ENCODE data around the gene PTGFR.

PTGFR gene

DNA sequence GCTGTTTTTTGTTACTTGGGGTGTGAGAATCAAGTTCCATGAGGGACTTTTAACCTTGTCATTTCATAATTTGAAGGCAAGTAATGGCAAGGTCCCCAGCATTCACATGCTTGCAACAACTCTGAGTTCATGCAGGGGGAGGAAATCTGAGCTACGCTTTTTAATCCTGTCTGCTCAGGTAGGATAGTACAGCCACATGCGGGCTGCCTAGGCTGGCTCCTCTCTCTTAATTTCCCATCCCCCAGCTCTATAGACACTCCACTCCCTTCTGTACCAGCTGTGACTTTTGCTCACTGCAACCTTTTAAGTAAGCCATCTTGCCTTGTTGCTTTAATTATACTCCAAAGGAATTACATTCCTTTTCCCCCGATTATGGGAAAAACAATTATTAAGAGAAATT is 30.1 kb downstream of the PTGFR start:
- no peak for DNase-seq

DNA sequence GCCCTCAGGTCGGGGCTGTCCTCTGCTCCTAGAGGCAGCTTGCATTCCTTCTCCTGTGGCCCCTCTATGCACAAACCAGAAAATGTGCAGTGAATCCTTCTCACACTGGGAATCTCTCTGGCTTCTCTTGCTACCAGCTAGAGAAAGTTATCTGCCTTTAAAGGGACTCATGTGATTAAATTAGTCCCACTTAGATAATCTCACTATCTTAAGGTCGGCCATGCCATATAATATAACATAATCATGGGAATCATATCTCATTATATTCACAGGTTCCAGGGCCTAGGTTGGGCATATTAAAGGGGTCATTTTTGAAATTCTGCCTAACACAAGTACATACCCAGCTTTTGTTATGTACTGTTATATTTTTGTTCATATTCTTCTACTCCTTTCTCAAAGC is 31.4 kb downstream of the PTGFR start:
- no peak for DNase-seq

GRCh38 chr1:78526496-78526895 is 35.7 kb downstream of the PTGFR start:
- DNase-seq: no peak

DNA sequence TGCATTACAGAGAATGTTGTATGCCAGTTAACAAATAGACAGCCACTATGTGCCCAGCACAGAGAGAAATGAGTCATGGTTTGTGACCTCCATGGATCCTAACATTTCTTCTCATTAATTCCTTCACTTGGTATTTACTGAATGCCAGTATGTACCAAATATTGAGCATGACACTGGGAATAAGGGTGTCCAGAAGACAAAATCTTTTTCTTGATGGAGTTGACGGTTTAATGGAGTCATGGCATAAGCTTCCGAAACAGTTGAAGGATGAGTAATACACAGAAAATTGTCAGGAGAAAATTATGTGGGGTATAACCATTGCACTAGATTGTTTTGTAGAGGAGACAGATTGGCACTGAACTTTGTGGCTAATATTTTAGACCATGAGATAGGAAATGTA is 36.9 kb downstream of the PTGFR start:
- DNase-seq: no peak

- no peak for DNase-seq
Measured at GRCh38 chr1:78533527-78533926, 42.8 kb downstream of the PTGFR start.

GRCh38 chr1:78535286-78535685 is 44.5 kb downstream of the PTGFR start:
- DNase-seq: no peak

DNA sequence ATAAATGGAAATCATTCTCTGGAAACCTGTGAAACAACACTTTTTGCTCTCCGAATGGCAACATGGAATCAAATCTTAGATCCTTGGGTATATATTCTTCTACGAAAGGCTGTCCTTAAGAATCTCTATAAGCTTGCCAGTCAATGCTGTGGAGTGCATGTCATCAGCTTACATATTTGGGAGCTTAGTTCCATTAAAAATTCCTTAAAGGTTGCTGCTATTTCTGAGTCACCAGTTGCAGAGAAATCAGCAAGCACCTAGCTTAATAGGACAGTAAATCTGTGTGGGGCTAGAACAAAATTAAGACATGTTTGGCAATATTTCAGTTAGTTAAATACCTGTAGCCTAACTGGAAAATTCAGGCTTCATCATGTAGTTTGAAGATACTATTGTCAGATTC is 45.7 kb downstream of the PTGFR start:
- DNase-seq: no peak

- no peak for DNase-seq
Measured at GRCh38 chr1:78540048-78540447, 49.3 kb downstream of the PTGFR start.

DNA sequence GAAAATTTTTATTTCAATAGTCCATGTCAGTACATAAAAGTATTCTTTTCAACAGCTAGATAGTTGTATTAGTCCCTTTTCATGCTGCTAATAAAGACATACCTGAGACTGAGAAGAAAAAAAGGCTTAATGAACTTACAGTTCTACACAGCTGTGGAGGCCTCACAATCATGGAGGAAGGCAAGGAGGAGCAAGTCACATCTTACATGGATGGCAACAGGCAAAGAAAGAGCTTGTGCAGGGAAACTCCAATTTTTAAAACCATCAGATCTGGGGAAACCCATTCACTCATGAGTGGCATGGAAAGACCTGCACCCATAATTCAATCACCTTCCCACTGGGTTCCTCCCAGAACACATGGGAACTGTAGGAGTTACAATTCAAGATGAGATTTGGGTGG is 50.7 kb downstream of the PTGFR start:
- no peak for DNase-seq

DNA sequence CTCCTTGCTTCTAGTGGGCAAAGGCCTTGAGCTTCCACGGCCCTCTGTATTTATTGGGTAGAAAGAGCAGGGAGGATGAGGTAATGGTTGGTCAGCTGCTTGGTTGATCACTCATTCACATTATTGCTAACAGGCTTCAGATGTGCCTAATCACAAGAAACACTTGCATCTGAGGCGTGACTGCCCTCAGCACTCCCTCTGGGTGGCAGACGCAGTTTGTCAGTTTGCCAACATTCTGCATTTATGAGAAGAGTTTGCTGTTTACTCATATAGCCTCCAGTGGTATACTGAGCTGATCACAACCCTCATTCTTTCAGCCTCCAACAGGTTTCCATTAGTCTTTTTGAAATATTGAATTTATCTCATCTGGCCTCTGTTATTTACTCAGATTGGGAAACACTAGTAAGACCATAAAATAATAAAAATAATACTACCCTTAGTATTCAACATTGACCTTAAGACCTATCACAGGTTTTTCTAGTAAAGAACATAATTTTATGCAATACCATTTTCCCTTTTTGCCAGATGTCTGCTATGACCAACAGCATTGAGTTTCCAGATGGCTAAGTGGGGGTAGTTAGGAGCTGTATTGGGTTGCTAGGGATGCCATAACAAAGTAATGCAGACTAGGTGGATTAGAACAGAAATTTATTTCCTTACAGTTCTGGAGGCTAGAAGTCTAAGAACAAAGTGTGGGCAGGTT is 53.3 kb downstream of the PTGFR start:
- DNase-seq: no peak

DNA sequence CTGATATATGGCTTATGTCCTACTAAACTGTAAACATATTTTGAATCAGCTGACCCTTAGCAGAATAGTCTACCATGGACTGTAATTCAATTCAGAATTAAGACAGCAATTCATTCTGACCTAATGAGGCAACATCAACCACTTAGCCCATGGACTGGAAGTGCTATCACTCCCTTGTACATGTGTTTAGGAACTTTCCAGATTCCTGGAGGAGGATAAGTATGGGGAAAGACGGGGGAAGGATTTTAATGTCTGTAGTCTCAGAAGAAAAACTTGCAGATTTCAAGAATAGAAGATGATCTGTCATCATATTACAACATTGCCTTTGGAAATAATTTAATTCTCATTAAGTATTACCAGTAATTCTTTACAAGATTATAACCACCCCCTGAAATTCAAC is 56.3 kb downstream of the PTGFR start:
- no peak for DNase-seq

DNA sequence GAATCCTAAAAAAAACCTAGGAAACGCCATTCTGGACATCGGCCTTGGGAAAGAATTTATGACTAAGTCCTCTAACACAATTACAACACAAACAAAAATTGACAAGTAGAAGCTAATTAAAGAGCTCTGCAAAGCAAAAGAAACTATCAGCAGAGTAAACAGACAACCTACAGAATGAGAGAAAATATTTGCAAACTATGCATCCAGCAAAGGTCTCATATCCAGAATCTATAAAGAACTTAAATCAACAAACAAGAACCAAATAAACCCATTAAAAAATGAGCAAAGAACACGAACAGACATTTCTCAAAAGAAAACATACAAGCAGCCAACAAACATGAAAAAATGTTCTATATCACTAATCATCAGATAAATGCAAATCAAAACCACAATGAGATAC is 58.6 kb downstream of the PTGFR start:
- no peak for DNase-seq

GRCh38 chr1:78549891-78550290 is 59.1 kb downstream of the PTGFR start:
- no peak for DNase-seq

DNA sequence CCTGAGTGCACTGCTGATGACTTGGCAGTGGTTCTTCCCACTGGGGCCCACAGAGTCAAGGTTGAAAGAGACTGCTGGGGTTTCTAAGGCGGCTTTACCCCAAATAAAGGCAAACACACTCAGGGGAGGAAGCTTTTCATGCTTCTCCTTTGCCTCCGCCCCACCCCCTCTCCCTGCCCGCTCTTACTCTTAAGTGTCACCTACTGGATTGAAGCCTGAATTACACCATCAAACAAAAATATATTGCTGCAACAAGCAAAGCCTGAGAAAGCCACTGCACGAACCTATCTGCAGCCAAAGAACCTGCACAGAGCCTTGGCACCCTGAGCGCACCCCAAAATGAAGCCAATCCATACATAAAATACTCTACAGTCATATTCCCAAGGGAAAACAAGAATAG is 63.1 kb downstream of the PTGFR start:
- DNase-seq: no peak

DNA sequence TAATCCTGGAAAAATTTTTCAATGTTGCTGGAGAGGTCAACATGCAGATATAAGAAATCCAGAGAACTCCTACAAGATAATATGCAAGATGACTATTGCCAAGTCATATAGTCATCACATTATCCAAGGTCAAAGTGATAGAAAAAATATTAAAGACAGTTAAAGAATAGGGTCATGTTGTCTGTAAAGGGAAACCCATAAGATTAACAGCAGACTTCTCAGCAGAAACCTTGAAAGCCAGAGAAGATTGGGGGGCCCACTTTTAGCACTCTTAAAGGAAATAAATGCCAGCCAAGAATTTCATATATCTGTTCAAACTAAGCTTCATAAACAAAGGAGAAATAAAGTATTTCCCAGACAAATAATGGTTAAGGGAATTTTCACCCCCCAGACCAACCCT is 64.1 kb downstream of the PTGFR start:
- DNase-seq: no peak

DNA sequence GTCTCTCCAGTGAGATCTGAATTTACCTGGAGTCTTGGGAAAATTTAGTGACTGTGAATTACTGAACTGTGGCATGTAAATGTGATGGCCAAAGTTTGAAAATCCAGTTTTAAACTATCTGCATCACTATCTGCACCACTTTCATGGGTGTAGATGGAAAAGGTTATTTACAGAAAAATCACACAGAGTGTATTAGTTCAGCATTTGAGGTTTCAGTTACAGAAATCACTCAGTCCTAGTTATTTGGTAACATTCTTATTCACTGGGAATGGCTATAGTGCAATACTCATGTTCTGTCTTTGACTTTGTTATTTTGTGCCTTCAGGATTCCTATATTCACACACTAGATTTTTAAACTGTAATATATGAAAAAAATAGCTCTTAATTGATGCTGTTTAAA is 68.9 kb downstream of the PTGFR start:
- no peak for DNase-seq

DNA sequence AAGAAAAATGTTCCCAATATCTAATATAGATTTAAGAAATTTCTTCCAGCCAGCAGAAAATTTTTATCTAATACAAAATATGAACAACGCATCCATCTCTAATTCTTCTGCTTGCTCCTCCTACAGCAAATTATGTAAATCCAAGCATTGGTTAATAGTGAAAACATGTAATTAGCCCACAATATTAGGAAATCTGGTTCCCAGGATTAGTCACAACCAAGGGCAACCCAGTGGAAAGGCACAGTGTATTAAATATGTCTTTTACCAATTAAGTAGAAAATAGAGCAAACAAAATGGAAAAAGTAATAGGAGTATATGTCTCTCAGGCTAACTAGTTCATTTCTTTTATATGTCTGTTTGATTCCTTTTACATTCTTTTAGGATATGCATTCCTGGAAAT is 70.0 kb downstream of the PTGFR start:
- no peak for DNase-seq

- no peak for DNase-seq
Measured at GRCh38 chr1:78561856-78562255, 71.1 kb downstream of the PTGFR start.

- DNase-seq: no peak
Measured at GRCh38 chr1:78565393-78565792, 74.6 kb downstream of the PTGFR start.

- no peak for DNase-seq
Measured at GRCh38 chr1:78570539-78570938, 79.8 kb downstream of the PTGFR start.

DNA sequence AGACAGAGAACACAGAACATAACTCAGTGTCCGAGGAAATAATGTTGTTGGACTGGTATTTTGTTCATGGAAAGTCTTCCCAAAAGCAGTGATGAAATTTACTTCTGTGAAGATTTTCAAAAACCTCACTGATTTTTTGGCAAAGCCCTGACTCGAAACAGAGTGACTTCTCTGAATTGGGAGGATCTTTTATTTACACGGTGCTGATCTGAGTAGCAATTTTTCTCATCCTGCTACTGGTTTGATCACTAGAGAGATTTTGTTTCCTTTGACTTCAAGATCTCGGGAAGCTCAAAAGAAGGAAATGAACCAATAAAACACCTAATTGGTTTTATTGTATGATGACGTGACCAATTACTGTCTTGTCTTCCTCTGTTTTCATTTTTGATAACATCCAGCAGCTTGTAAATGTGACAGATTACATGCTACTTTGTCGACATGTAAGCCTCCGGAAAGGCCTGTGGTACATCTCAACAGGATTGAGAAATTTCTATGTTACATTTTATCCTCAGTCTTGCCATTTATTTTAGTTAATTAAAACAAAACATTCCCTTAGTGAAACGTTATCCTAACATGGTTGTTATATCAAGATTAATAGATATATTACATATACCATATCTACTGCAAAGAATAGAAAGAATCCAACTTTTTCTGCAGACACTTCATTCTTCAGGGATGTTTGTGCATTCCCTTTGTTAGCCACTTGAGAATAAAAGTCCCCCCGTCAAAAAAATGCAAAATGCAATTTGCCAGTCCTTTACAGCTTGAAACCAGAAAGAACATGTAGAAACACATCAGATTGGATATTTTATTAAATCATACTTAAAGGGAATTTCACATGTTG is 86.7 kb downstream of the PTGFR start:
- DNase-seq: no peak

DNA sequence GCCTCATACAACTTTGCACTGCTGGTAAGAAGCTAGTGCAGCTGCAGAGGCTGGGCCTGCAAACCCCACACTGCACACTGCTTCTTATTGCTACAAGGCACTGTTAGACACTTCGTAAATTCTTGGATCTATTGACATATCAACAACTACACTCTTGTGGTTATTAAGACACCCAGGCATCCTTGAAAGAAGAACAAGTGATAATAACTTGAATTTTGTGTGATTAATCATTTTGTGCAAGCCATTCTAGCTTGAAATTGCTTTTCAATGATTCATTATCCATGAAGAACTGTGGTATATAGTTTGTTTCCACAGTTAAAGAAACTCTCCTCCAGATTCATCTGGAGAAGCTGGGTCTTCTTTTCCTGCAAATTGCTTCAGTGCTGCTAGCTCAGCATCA is 95.8 kb downstream of the PTGFR start:
- DNase-seq: no peak

DNA sequence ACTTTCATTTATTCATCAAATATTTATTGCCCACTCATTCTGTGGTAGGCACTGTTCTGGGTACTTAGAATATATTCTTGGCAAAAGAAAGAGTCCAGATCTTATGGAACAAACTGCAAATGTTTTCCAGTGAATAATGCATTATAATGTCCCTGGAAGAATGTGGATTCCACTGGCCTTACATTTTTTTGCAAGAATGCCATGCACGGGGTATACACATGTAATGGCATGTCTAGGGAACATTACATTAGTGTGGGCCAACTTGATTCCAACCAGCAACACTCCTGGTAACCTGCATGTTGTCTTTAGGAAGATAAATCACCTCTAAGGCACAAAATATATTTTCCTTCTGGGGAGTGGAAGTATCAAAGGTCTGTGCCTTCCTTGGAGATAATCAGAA is 96.4 kb downstream of the PTGFR start:
- DNase-seq: no peak

Measured in stimulated activated CD4-positive, alpha-beta T cell treated with anti-CD3 and anti-CD28 coated beads, Interleukin-4, amount 100 ng/mL, for 1 hour (primary cell).